ENCODE results near the gene TSSK6. TPM values are rescaled to one million over a fixed set of nuclear protein-coding genes. Genes with fewer than 3 reads are reported as not detected.
A peak's percentile ranks its signal among the peaks of the same experiment; 100 is the strongest.

TSSK6 gene
- total and polyA plus RNA-seq, 3 donors from 2014 or later = 117 to 722 (median 125) TPM

DNA sequence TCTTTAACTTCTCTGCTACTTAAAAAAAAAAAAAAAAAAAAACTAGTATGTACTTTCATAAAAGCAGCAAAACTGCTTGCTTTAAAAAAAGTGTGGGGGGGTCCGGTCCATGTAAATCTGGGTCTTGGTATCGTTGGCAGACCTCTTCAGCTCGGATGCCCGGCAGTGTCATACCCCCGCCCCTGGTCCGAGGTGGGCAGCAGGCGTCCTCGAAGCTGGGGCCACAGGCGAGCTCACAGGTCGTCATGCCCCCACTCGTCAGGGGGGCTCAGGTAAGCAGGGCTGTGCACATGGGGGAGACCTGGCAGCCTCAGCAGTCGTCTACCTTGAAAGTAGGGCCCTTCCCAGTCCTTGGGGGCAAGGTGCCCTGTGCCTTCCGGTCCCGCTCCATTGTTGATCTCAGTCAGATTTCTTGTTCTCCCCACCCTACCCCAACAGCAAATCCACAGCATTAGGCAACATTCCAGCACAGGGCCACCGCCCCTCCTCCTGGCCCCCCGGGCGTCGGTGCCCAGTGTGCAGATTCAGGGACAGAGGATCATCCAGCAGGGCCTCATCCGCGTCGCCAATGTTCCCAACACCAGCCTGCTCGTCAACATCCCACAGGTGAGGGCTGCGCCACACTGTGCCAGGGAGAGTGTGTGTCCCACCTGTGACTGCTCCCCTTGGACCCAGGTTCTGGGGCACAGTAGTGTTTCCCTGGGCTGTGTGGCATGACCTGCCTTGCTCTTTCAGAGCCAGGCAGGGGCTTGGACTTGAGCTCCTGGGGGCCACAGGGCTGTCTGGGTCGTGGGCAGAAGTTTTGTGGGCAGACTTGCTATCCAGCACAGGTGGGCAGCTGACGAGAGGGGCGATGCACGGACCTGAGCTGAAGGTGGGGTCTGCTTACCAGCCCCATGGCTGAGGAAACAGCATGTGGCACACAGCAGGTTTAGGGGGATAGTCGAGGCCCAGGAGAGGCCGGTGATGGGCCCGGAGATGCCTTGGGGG is 19.4 kb downstream of the TSSK6 start:
- intact Hi-C loops (cut with DNase I; ENCODE audit: low total_unique reads) = no loop called here
- WGBS, 2 donors = 94% methylated on average over 27 to 30 of the region's 30 CpGs
- no peak overlapping the region for H3K4me3 ChIP-seq
- H3K4me1 ChIP-seq = peaks cover 6% of the 10 kb centered on the region
- no peaks in the 10 kb centered on the region for H3K36me3 ChIP-seq (ENCODE audit: low read depth, missing control alignments)
- no peaks in the 10 kb centered on the region for H3K27me3 ChIP-seq
- DNase-seq = no peak
- TF ChIP-seq, protein P1, sequence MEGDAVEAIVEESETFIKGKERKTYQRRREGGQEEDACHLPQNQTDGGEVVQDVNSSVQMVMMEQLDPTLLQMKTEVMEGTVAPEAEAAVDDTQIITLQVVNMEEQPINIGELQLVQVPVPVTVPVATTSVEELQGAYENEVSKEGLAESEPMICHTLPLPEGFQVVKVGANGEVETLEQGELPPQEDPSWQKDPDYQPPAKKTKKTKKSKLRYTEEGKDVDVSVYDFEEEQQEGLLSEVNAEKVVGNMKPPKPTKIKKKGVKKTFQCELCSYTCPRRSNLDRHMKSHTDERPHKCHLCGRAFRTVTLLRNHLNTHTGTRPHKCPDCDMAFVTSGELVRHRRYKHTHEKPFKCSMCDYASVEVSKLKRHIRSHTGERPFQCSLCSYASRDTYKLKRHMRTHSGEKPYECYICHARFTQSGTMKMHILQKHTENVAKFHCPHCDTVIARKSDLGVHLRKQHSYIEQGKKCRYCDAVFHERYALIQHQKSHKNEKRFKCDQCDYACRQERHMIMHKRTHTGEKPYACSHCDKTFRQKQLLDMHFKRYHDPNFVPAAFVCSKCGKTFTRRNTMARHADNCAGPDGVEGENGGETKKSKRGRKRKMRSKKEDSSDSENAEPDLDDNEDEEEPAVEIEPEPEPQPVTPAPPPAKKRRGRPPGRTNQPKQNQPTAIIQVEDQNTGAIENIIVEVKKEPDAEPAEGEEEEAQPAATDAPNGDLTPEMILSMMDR (IDR thresholded peaks at IDR 0.05) = no peak
- TF ChIP-seq POLR2A (IDR thresholded peaks at IDR 0.05) = no peak
- H3K9me3 ChIP-seq = no peaks in the 10 kb centered on the region
- no peak overlapping the region for H3K27ac ChIP-seq

DNA sequence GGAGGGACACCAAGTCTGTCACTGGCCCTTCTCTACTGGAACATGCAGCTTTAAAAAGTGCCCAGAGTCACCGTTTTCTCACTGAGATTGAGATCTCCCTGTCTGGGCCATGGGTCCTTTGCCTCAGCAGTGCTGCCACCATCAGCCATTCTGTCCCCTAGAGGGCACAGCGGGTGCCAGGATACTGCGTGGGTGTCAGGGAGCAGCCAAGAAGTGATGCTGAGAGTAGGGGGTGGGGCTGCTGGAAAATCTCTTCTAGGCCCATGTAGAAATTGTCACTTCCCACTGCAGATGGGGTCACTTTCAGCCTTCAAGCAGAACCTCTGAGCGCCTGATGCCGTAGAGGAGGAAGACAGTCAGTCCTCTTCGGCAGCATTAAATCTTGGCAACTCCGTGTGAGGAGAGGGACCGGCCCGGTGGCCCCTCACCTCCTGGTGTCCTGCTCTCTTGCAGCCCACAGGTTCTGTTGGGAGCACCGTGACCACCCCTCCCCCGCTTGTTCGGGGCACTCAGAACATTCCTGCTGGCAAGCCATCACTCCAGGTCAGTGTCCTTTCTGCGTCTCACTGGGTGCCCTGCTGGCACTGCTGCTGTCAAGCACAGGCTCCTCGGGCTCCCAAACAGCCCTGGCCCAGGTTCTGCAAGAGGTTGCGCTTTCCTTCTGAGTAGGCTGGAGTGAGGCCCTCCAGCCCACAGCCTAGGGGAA is 21.4 kb downstream of the TSSK6 start:
- intact Hi-C loops (cut with DNase I; ENCODE audit: low total_unique reads) = no loop called here
- Histone ChIP-seq H3K4me1 (peaks cover 24% of the 10 kb centered on the region), H3K27ac (no peak overlapping the region), H3K27me3 (no peaks in the 10 kb centered on the region), H3K4me3 (no peak overlapping the region), H3K36me3 (ENCODE audit: low read depth, missing control alignments) (no peaks in the 10 kb centered on the region), H3K9me3 (no peaks in the 10 kb centered on the region)
- WGBS, 2 donors = 78 to 79% methylated on average over 9 to 15 of the region's 15 CpGs
- no peak for DNase-seq
- TF ChIP-seq, protein P1 (IDR thresholded peaks at IDR 0.05) = no peak
- no peak for TF ChIP-seq POLR2A (IDR thresholded peaks at IDR 0.05)

DNA sequence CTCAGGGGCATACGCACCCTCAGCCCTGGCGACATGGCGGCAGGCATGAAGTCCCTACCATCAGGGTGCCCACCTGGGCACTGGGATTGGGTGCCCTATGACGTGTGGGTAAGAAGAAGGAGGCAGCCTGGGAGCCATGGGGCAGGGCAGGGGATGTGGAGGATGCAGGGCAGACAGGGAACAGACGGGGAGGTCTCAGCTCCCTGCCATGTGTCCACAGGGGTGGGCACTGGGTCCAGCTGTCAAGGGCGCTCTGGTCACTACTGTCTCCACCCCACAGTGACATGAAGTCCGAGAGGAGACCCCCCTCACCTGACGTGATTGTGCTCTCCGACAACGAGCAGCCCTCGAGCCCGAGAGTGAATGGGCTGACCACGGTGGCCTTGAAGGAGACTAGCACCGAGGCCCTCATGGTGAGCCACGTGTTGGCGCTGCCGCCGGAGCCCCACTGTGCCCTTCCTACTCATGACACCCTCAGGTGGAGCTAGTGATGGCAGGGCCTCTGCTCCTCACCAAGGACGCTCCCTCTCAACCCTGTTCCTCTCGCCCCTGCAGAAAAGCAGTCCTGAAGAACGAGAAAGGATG is 23.2 kb downstream of the TSSK6 start:
- intact Hi-C loops (cut with DNase I; ENCODE audit: low total_unique reads) = no loop called here
- no peak for TF ChIP-seq POLR2A (IDR thresholded peaks at IDR 0.05)
- TF ChIP-seq, protein P1 (IDR thresholded peaks at IDR 0.05) = no peak
- 62 to 96% methylated on average over 4 to 18 of the region's 21 CpGs for WGBS, 2 donors

DNA sequence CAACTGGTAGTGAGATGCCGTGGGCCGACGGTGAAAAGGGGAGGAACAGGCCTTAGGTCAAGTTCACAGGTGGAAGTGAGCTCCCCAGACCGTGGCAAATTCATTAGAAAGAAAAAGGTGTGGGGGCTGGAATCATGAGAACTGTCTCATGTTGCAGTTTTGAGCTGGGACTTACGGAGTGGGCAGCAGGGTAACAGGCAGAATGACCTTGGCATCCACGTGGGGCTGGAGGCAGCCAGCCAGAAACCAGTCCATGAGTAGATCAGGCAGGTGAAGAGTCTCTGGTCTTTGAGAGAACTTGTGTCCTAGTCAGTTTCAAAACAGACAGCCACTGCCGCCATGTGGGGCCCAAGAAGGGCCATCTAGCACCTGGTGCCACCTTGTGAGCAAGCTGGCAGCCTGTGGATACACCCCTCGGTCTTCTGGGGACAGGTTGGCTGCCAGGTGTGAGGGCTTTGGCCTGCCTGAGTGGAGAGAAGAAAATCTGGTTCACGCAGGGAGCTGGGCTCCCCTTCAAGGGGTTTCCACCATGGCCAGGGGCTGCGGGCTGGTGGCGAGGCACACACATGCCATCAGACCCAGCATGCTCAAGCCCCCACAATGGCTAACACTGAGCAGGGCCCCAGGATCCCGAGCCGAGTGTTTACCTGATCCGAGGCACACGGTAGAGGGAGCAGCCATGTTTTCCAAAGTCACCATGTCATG is 23.9 kb downstream of the TSSK6 start:
- DNase-seq = peak; percentile 74
- intact Hi-C loops (cut with DNase I; ENCODE audit: low total_unique reads) = no loop called here
- TF ChIP-seq, protein P1 (IDR thresholded peaks at IDR 0.05) = no peak
- peaks cover 49% of the 10 kb centered on the region for H3K4me1 ChIP-seq
- no peaks in the 10 kb centered on the region for H3K36me3 ChIP-seq (ENCODE audit: low read depth, missing control alignments)
- no peaks in the 10 kb centered on the region for H3K9me3 ChIP-seq
- no peaks in the 10 kb centered on the region for H3K27me3 ChIP-seq
- no peak overlapping the region for H3K27ac ChIP-seq
- no peak overlapping the region for H3K4me3 ChIP-seq
- 65 to 80% methylated on average over 12 to 15 of the region's 15 CpGs for WGBS, 2 donors

More for the DNA sequence above, 23.2 kb downstream of the TSSK6 start:
- DNase-seq = no peak
- Histone ChIP-seq H3K36me3 (ENCODE audit: low read depth, missing control alignments) (no peaks in the 10 kb centered on the region), H3K27me3 (no peaks in the 10 kb centered on the region), H3K9me3 (no peaks in the 10 kb centered on the region), H3K4me3 (no peak overlapping the region), H3K27ac (no peak overlapping the region), H3K4me1 (peaks cover 43% of the 10 kb centered on the region)

Measured in testis (tissue), 3 donors.